Parathyroid adenoma (tissue), 2 donors: ENCODE data around the gene TRIM40.

ENCODE experiments used
- H2AFZ ChIP-seq: fragments of 300-600 bp; sonication (generic); one replicate; pipeline ENCODE4 v1.7.0; 2017; ENCODE audit warnings: antibody characterized with exemption, mild to moderate bottlenecking
- H3K27ac ChIP-seq: fragments of 300-600 bp; sonication (generic); one replicate; pipeline ENCODE4 v1.7.0; 2017
- H3K27me3 ChIP-seq: fragments of 300-600 bp; sonication (generic); one replicate; pipeline ENCODE4 v1.7.0; 2017; ENCODE audit warnings: low read length; ENCODE audit not compliant: control insufficient read depth, insufficient read depth
- H3K36me3 ChIP-seq: fragments of 300-600 bp; sonication (generic); one replicate; pipeline ENCODE4 v1.7.0; 2017; ENCODE audit warnings: low read length; ENCODE audit not compliant: control insufficient read depth, insufficient read depth
- H3K4me1 ChIP-seq: fragments of 300-600 bp; sonication (generic); one replicate; pipeline ENCODE4 v1.7.0; 2017; ENCODE audit warnings: control low read depth
- H3K4me2 ChIP-seq: fragments of 300-600 bp; sonication (generic); one replicate; pipeline ENCODE4 v1.7.0; 2017; ENCODE audit warnings: low read length
- H3K4me3 ChIP-seq: fragments of 300-600 bp; sonication (generic); one replicate; pipeline ENCODE4 v1.7.0; 2017; ENCODE audit warnings: low read depth, low read length
- H3K79me2 ChIP-seq: fragments of 300-600 bp; sonication (generic); one replicate; pipeline ENCODE4 v1.7.0; 2017; ENCODE audit warnings: control low read depth
- H3K9ac ChIP-seq: fragments of 300-600 bp; sonication (generic); one replicate; pipeline ENCODE4 v1.7.0; 2017; ENCODE audit warnings: mild to moderate bottlenecking
- H3K9me3 ChIP-seq: fragments of 300-600 bp; sonication (generic); one replicate; pipeline ENCODE4 v1.7.0; 2017; ENCODE audit warnings: low read length; ENCODE audit not compliant: control insufficient read depth
- TF ChIP-seq, protein P1 (sequence below): fragments of 300-600 bp; sonication (generic); IDR thresholded peaks from one replicate; pipeline ENCODE4 v1.7.0; 2017; ENCODE audit warnings: antibody characterized with exemption, mild to moderate bottlenecking
- donor health status: primary hyperparathyroidism.

Gene TRIM40

DNA sequence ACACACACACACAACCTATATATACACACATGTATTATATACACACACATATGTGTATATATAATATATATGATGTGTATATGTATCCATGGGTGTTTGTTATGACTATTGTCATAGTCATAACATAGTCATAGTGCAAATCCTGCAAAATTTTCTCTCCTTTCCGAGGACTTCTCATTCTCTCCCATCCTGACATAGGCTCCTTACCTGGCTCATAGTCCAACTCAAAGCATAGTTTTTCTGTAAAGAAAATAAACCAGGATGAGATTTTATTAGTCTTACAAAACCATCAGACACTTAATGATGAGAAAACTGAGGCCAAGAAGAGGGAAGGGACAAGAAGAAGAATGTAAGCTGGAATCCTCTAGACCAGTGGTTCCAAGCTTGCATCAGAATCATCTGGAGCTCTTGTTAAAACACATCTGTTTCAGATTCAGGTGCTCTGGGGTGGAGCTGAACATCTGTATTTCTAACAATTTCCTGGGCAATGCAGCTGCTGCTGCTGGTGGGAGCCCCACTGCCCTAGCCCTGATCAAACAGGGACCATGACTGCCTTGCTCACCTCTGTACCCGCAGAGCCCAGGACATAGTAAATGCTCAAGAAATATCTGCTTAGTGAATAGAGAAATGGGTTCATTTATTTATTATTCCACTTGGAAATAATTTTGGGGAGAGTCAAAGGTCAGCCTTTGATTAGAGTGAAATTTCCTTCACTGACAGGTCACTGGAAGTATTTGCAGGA lies 19.8 kb downstream of the TRIM40 start:
- Histone ChIP-seq H3K4me1 (no peaks in the 10 kb centered on the region), H3K9ac (no peak overlapping the region), H3K4me2 (no peak overlapping the region), H2AFZ (no peak overlapping the region), H3K79me2 (no peaks in the 10 kb centered on the region), H3K27ac (no peak overlapping the region), H3K9me3 (no peaks in the 10 kb centered on the region), H3K36me3 (no peaks in the 10 kb centered on the region), H3K4me3 (no peak overlapping the region), H3K27me3 (no peaks in the 10 kb centered on the region)
- TF ChIP-seq, protein P1, sequence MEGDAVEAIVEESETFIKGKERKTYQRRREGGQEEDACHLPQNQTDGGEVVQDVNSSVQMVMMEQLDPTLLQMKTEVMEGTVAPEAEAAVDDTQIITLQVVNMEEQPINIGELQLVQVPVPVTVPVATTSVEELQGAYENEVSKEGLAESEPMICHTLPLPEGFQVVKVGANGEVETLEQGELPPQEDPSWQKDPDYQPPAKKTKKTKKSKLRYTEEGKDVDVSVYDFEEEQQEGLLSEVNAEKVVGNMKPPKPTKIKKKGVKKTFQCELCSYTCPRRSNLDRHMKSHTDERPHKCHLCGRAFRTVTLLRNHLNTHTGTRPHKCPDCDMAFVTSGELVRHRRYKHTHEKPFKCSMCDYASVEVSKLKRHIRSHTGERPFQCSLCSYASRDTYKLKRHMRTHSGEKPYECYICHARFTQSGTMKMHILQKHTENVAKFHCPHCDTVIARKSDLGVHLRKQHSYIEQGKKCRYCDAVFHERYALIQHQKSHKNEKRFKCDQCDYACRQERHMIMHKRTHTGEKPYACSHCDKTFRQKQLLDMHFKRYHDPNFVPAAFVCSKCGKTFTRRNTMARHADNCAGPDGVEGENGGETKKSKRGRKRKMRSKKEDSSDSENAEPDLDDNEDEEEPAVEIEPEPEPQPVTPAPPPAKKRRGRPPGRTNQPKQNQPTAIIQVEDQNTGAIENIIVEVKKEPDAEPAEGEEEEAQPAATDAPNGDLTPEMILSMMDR, result no peak

DNA sequence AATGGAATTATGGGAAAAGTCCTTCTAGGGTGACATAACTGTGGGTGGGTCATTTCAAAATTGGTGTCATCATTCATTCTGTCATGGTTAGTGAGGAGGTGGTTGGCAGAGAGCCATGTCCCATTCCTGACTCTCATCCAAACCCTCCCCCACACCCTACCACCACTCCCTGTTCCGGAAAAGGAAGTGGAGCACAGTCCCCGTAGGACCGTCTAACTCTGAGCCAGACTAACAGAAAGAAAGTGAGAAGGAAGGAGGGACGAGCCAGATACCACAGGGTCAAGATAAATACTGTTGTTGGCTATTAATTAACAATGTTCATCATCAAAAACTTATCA lies 20.3 kb downstream of the TRIM40 start:
- no peak overlapping the region for H3K4me3 ChIP-seq
- no peak overlapping the region for H3K4me2 ChIP-seq
- no peaks in the 10 kb centered on the region for H3K9me3 ChIP-seq
- TF ChIP-seq, protein P1, result no peak
- H3K9ac ChIP-seq, result no peak overlapping the region
- no peaks in the 10 kb centered on the region for H3K36me3 ChIP-seq
- H3K27ac ChIP-seq, result no peak overlapping the region
- no peaks in the 10 kb centered on the region for H3K4me1 ChIP-seq
- H2AFZ ChIP-seq, result no peak overlapping the region
- no peaks in the 10 kb centered on the region for H3K79me2 ChIP-seq
- no peaks in the 10 kb centered on the region for H3K27me3 ChIP-seq

DNA sequence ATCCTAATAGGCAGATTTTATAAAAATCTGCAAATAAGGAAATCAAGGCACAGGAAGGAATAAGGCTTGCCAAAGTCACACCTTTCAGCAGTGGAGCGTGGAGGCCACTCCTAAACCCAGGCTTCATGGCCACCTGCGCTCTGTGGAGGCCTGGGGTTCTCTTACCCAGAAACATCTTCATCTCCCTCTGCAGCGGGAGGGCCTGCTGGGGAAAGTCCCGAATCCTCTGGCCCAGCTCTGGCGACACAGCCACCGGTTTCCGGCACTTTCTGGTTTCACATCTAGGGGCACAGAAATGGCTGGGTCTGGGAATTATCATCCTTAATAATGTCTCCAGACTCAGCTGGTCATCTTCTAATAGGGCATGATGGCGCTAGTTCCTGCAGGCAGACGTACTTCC lies 20.8 kb downstream of the TRIM40 start:
- Histone ChIP-seq H3K27me3 (no peaks in the 10 kb centered on the region), H3K9me3 (no peaks in the 10 kb centered on the region), H3K4me2 (no peak overlapping the region), H3K9ac (no peak overlapping the region), H3K79me2 (no peaks in the 10 kb centered on the region), H3K4me1 (no peaks in the 10 kb centered on the region), H3K36me3 (no peaks in the 10 kb centered on the region), H3K27ac (no peak overlapping the region), H3K4me3 (no peak overlapping the region), H2AFZ (no peak overlapping the region)
- TF ChIP-seq, protein P1, result no peak

DNA sequence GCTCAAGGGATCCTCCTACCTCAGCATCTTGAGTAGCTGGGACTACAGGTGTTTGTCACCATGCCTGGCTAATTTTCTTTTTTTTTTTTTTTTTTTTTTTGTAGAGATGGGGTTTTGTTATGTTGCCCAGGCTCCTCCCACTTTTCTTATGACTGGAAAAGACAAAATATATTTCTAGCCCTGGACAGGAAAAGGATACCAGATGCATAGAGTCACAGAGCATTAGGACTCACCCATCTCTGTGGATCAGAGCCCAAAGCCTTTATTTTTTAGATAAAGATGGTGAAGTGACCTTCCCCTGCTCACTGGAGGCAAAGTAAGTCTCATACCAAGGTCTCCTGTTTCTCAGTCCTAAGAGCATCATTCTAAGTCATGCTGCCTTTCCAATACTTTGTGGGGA lies 21.6 kb downstream of the TRIM40 start:
- Histone ChIP-seq H3K27ac (no peak overlapping the region), H2AFZ (no peak overlapping the region), H3K9me3 (no peaks in the 10 kb centered on the region), H3K9ac (no peak overlapping the region), H3K4me1 (no peaks in the 10 kb centered on the region), H3K4me3 (no peak overlapping the region), H3K36me3 (no peaks in the 10 kb centered on the region), H3K27me3 (no peaks in the 10 kb centered on the region), H3K4me2 (no peak overlapping the region), H3K79me2 (no peaks in the 10 kb centered on the region)
- TF ChIP-seq, protein P1, result no peak

DNA sequence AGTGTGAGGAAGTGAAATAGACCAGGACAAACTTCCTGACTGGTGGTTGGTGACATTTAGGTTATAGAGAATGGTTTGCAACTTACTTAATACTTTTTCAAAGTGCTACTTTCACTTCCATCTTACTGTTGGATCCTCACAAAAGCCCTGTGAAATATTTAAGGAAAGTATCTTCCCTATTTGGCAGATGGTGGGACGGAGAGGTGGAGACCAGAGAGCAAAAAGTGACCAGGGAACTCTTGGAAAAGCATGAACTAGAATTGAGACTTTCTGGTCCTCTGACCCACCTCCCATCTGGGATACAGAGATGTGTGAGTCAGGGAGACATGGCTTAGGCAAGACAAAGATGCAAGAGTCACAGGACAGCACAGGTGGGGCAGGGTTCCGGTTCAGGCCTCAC lies 22.1 kb downstream of the TRIM40 start:
- no peak overlapping the region for H3K27ac ChIP-seq
- no peak overlapping the region for H3K9ac ChIP-seq
- no peak overlapping the region for H3K4me3 ChIP-seq
- no peaks in the 10 kb centered on the region for H3K9me3 ChIP-seq
- H3K36me3 ChIP-seq, result no peaks in the 10 kb centered on the region
- H3K4me2 ChIP-seq, result no peak overlapping the region
- TF ChIP-seq, protein P1, result no peak
- H3K27me3 ChIP-seq, result no peaks in the 10 kb centered on the region
- H3K4me1 ChIP-seq, result no peaks in the 10 kb centered on the region
- no peak overlapping the region for H2AFZ ChIP-seq
- no peaks in the 10 kb centered on the region for H3K79me2 ChIP-seq
